ENCODE measurements around the gene KCNIP3. TPM values are rescaled to one million over a fixed set of nuclear protein-coding genes. Genes with fewer than 3 reads are reported as not detected.
A peak's percentile ranks its signal among the peaks of the same experiment; 100 is the strongest.

Gene KCNIP3
- total RNA-seq, 1 experiment from 2014 or later, result 19.1 TPM

- Histone ChIP-seq H3K9me3 (ENCODE audit: low read length) (no peaks in the 10 kb centered on the region), H3K27me3 (ENCODE audit: low read length) (no peaks in the 10 kb centered on the region), H3K79me2 (ENCODE audit: low read length) (no peaks in the 10 kb centered on the region), H2AFZ (ENCODE audit: low read length) (peak overlapping the region; percentile 65), H3K4me3 (ENCODE audit: low read length) (no peak overlapping the region), H3F3A (ENCODE audit: low read length, unreplicated experiment) (no peaks in the 10 kb centered on the region), H3K4me1 (ENCODE audit: insufficient read depth, low read length) (no peaks in the 10 kb centered on the region), H3K9ac (ENCODE audit: low read length) (no peak overlapping the region), H3K36me3 (ENCODE audit: low read depth, low read length) (no peaks in the 10 kb centered on the region), H3K9me2 (replicated peaks; ENCODE audit: low read length) (no peaks in the 10 kb centered on the region), H4K20me1 (ENCODE audit: low read length) (no peaks in the 10 kb centered on the region), H3K4me2 (ENCODE audit: low read length) (peak overlapping the region; percentile 38), H3K27ac (ENCODE audit: low read length) (no peak overlapping the region)
- TF ChIP-seq CTCF (conservative IDR thresholded peaks at IDR 0.05; ENCODE audit: low read depth, low read length), result peak; percentile 90
- no peak for TF ChIP-seq EZH2phosphoT487 (IDR thresholded peaks at IDR 0.05; ENCODE audit: borderline replicate concordance, low read length)
- no peak for TF ChIP-seq EZH2 (IDR thresholded peaks at IDR 0.05; ENCODE audit: low read length, unreplicated experiment)
- peak; percentile 92 for ATAC-seq
- intact Hi-C loops (cut with micrococcal nuclease), result loop anchor here (5.0 kb wide), 1 partner anchor 57 kb away; no protein-coding TSS in a partner anchor
- no TSS peak for BruUV-seq (replicated peaks)
- peak; percentile 66 for DNase-seq
- POLR2A ChIA-PET (ENCODE audit: unreplicated experiment), result no interaction called here
- CTCF ChIA-PET, result interaction anchor here (0.6 to 1.0 kb wide), 6 partner anchors 8 to 157 kb away, joined by 3 to 12 read pairs (median 3); no protein-coding TSS in a partner anchor
Measured at GRCh38 chr2:95389245-95390119, 92.3 kb downstream of the KCNIP3 start.

GRCh38 chr2:95390272-95390880 lies 93.2 kb downstream of the KCNIP3 start:
- Histone ChIP-seq H3K36me3 (ENCODE audit: low read depth, low read length) (no peaks in the 10 kb centered on the region), H3K27me3 (ENCODE audit: low read length) (no peaks in the 10 kb centered on the region), H2AFZ (ENCODE audit: low read length) (no peak overlapping the region), H3K9me2 (replicated peaks; ENCODE audit: low read length) (no peaks in the 10 kb centered on the region), H3K4me2 (ENCODE audit: low read length) (no peak overlapping the region), H3K4me1 (ENCODE audit: insufficient read depth, low read length) (no peaks in the 10 kb centered on the region), H4K20me1 (ENCODE audit: low read length) (no peaks in the 10 kb centered on the region), H3K27ac (ENCODE audit: low read length) (no peak overlapping the region), H3K79me2 (ENCODE audit: low read length) (no peaks in the 10 kb centered on the region), H3F3A (ENCODE audit: low read length, unreplicated experiment) (no peaks in the 10 kb centered on the region), H3K9me3 (ENCODE audit: low read length) (no peaks in the 10 kb centered on the region), H3K4me3 (ENCODE audit: low read length) (no peak overlapping the region), H3K9ac (ENCODE audit: low read length) (no peak overlapping the region)
- no peak for TF ChIP-seq EZH2 (IDR thresholded peaks at IDR 0.05; ENCODE audit: low read length, unreplicated experiment)
- no peak for TF ChIP-seq CTCF (conservative IDR thresholded peaks at IDR 0.05; ENCODE audit: low read depth, low read length)
- TF ChIP-seq EZH2phosphoT487 (IDR thresholded peaks at IDR 0.05; ENCODE audit: borderline replicate concordance, low read length), result no peak
- BruUV-seq (replicated peaks), result no TSS peak
- CTCF ChIA-PET, result no interaction called here
- ATAC-seq, result no peak
- intact Hi-C loops (cut with micrococcal nuclease), result no loop called here
- DNase-seq, result no peak
- POLR2A ChIA-PET (ENCODE audit: unreplicated experiment), result no interaction called here
